K562 (cell line): ENCODE data around the gene ZDHHC18. TPM values are rescaled to one million over a fixed set of nuclear protein-coding genes. Genes with fewer than 3 reads are reported as not detected.

Experiments used
- ASH1L ChIP-seq: fragments of 450-650 bp; IDR thresholded peaks from 2 replicates; pipeline ENCODE4 v1.6.1; 2018; ENCODE audit warnings: borderline replicate concordance, mild to moderate bottlenecking, low read depth; ENCODE audit not compliant: partially characterized antibody
- BCL6 ChIP-seq: fragments of 250-450 bp; sonication (Bioruptor Pico); IDR thresholded peaks from 2 replicates; pipeline ENCODE4 v1.4.0; 2020
- CHD2 ChIP-seq: IDR thresholded peaks from 2 replicates; pipeline ENCODE4 v1.6.1; 2011; ENCODE audit warnings: low read depth, low read length
- CREB5 ChIP-seq: fragments of 250-450 bp; sonication (Bioruptor Pico); IDR thresholded peaks from 2 replicates; pipeline ENCODE4 v1.5.0; 2020; ENCODE audit warnings: mild to moderate bottlenecking
- EGR1 ChIP-seq: fragments of 450-650 bp; conservative IDR thresholded peaks from 2 replicates; pipeline ENCODE4 v1.6.1; 2017; ENCODE audit warnings: mild to moderate bottlenecking
- HDAC3 ChIP-seq: fragments of 450-650 bp; IDR thresholded peaks from 2 replicates; pipeline ENCODE4 v1.6.1; 2018; ENCODE audit warnings: borderline replicate concordance, mild to moderate bottlenecking, moderate library complexity; ENCODE audit not compliant: partially characterized antibody
- HINFP ChIP-seq: fragments of 450-650 bp; conservative IDR thresholded peaks from 2 replicates; pipeline ENCODE4 v1.6.1; 2016; ENCODE audit warnings: missing genetic modification characterization, low read depth, mild to moderate bottlenecking, control low read depth, missing compliant biosample characterization
- KLF10 ChIP-seq: fragments of 250-450 bp; sonication (Bioruptor Pico); IDR thresholded peaks from 2 replicates; pipeline ENCODE4 v1.6.1; 2021; ENCODE audit warnings: matching md5 sums
- MAFK ChIP-seq: IDR thresholded peaks from 2 replicates; pipeline ENCODE4 v1.6.1; 2011; ENCODE audit warnings: low read length, improper control_type of control experiment
- PHF21A ChIP-seq: fragments of 450-650 bp; IDR thresholded peaks from 2 replicates; pipeline ENCODE4 v1.6.1; 2017; ENCODE audit warnings: low read depth, borderline replicate concordance
- PHTF2 ChIP-seq: fragments of 250-450 bp; sonication (Bioruptor Pico); IDR thresholded peaks from 2 replicates; pipeline ENCODE4 v1.5.0; 2021; ENCODE audit warnings: mild to moderate bottlenecking
- POLR2G ChIP-seq: fragments of 200-400 bp; formaldehyde crosslinking; IDR thresholded peaks from 2 replicates; pipeline ENCODE4 v1.6.1; 2017; ENCODE audit warnings: low read depth, mild to moderate bottlenecking, antibody characterized with exemption, low read length, moderate library complexity
- RUNX1 ChIP-seq: sonication (generic); IDR thresholded peaks from 2 replicates; pipeline ENCODE4 v1.6.1; 2016; ENCODE audit warnings: antibody characterized with exemption, low read depth
- ZNF280A ChIP-seq: fragments of 450-650 bp; IDR thresholded peaks from 2 replicates; pipeline ENCODE4 v1.6.1; 2018; ENCODE audit warnings: mild to moderate bottlenecking, low read depth; ENCODE audit not compliant: partially characterized antibody
- ZNF398 ChIP-seq: fragments of 250-450 bp; sonication (Bioruptor Pico); IDR thresholded peaks from 2 replicates; pipeline ENCODE4 v1.8.0; 2021; ENCODE audit warnings: moderate library complexity, mild to moderate bottlenecking, inconsistent platforms
- polyA plus RNA-seq, 8 experiments: library from polyadenylated mRNA; depleted of rRNA in 4 of 8; stranded (reverse) in 5 of 8; unstranded in 3 of 8; fragments of >200 nt; fragmentation: Nextera tagmentation in 2 of 8; fragmentation: Illumina TruSeq in 1 of 8; extraction: Ambion mirVana in 2 of 8; extraction: Trizol in 1 of 8; gene quantifications; 2 replicates each; pipeline versions ENCODE4 v1.2.1 to v1.2.3, GENCODE V29; 2011 to 2014; ENCODE audit warnings: inconsistent platforms in 1 of 8, missing spikeins in 1 of 8
- total RNA-seq, 7 experiments: library from RNA; depleted of rRNA in 6 of 7; stranded (reverse); fragments of >200 nt in 6 of 7; fragmentation: Illumina TruSeq in 2 of 7; extraction: Trizol in 2 of 7; gene quantifications; 2 replicates each; pipeline versions ENCODE4 v1.2.1 to v1.2.3, GENCODE V29; 2011 to 2021; ENCODE audit warnings: low replicate concordance in 1 of 7
- TF ChIP-seq, protein P1 (sequence below): sonication (generic); formaldehyde crosslinking; IDR thresholded peaks from 2 replicates; pipeline ENCODE4 v1.8.0; 2023; ENCODE audit warnings: mild to moderate bottlenecking, missing genetic modification reagents
- TF ChIP-seq, protein P2 (sequence below): sonication (generic); formaldehyde crosslinking; IDR thresholded peaks from 2 replicates; pipeline ENCODE4 v1.9.0; 2022; ENCODE audit warnings: mild to moderate bottlenecking, missing genetic modification reagents

The ZDHHC18 gene
- total and polyA plus RNA-seq, 9 of the 15 experiments (the other 6 are each of a cell fraction or from before 2014, with no cell fraction given) = 0.42 to 35.6 (median 15.8) TPM

DNA sequence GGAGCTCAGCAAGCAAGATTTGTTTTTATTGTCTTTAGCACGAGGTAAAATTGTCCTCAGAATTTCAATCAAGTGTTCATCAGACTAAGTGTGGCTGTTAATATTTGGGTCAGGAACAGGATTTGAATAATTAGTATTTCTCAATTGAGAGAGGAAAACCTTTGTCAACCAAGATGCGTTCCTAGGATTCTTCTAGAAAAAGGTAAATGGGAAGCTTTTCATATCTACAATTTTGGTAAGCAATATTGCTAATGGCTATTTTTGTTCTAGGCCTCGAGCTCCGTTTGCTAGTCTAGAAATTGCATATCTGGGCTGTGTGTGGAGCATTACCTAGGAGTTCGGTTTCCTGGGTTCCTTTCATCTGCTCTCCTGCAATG lies 42.9 kb upstream of the ZDHHC18 start (continued):
- TF ChIP-seq PHF21A (no peak), BCL6 (CRISPR knock-in tag) (no peak), ZNF280A (no peak), MAFK (no peak), POLR2G (no peak), ZNF398 (CRISPR knock-in tag) (no peak), EGR1 (no peak), PHTF2 (CRISPR knock-in tag) (0 out of 2 replicates have a peak, but pooled peaks have one; percentile 55), KLF10 (CRISPR knock-in tag) (no peak), HINFP (peak; percentile 51; the same call in 1 of the 2 replicates), RUNX1 (no peak), CREB5 (CRISPR knock-in tag) (0 out of 2 replicates have a peak, but pooled peaks have one; percentile 12), ASH1L (no peak), HDAC3 (peak; percentile 24), CHD2 (no peak)
- TF ChIP-seq, protein P1, sequence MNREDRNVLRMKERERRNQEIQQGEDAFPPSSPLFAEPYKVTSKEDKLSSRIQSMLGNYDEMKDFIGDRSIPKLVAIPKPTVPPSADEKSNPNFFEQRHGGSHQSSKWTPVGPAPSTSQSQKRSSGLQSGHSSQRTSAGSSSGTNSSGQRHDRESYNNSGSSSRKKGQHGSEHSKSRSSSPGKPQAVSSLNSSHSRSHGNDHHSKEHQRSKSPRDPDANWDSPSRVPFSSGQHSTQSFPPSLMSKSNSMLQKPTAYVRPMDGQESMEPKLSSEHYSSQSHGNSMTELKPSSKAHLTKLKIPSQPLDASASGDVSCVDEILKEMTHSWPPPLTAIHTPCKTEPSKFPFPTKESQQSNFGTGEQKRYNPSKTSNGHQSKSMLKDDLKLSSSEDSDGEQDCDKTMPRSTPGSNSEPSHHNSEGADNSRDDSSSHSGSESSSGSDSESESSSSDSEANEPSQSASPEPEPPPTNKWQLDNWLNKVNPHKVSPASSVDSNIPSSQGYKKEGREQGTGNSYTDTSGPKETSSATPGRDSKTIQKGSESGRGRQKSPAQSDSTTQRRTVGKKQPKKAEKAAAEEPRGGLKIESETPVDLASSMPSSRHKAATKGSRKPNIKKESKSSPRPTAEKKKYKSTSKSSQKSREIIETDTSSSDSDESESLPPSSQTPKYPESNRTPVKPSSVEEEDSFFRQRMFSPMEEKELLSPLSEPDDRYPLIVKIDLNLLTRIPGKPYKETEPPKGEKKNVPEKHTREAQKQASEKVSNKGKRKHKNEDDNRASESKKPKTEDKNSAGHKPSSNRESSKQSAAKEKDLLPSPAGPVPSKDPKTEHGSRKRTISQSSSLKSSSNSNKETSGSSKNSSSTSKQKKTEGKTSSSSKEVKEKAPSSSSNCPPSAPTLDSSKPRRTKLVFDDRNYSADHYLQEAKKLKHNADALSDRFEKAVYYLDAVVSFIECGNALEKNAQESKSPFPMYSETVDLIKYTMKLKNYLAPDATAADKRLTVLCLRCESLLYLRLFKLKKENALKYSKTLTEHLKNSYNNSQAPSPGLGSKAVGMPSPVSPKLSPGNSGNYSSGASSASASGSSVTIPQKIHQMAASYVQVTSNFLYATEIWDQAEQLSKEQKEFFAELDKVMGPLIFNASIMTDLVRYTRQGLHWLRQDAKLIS (CRISPR knock-in tag) = 0 out of 2 replicates have a peak, but pooled peaks have one; percentile 6
- TF ChIP-seq, protein P2, sequence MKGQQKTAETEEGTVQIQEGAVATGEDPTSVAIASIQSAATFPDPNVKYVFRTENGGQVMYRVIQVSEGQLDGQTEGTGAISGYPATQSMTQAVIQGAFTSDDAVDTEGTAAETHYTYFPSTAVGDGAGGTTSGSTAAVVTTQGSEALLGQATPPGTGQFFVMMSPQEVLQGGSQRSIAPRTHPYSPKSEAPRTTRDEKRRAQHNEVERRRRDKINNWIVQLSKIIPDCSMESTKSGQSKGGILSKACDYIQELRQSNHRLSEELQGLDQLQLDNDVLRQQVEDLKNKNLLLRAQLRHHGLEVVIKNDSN (CRISPR knock-in tag) = 0 out of 2 replicates have a peak, but pooled peaks have one; percentile 2
